GM20000 (cell line): Measurements from ENCODE around the gene SLC37A4.
"Not testable (repeated sequence)": the region's sequence is repeated elsewhere in the genome, so short reads cannot be mapped to it uniquely, and the experiment has no call there.

Experiments
- DNase-seq: peaks from one replicate; pipeline ENCODE4 v3.0.0; 2012; ENCODE audit warnings: low spot score
- TF ChIP-seq, protein P1 (sequence below): IDR thresholded peaks from 2 replicates; pipeline ENCODE4 v1.5.1; 2012; ENCODE audit warnings: mild to moderate bottlenecking, control low read depth; ENCODE audit errors: extremely low read depth, missing control alignments

The SLC37A4 gene

DNA sequence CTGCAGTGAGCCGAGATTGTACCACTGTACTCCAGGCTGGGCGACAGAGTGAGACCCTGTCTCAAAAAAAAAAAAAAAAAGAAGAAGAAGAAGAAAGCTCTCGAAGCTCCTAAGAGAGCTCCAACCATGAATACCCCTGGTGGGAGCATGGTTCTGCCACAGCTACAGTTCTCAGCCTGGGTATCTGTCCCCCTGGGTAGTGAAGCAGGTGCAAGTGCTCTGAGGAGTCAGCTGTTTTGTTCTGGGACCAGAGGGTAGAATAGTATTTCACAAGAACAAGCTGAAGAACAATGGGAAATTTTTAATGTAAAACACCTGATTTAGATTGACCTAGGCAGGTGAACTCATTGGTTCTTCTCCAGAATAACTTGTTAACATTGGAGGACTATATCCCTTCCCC, 30.6 kb upstream of the SLC37A4 start:
- TF ChIP-seq, protein P1, sequence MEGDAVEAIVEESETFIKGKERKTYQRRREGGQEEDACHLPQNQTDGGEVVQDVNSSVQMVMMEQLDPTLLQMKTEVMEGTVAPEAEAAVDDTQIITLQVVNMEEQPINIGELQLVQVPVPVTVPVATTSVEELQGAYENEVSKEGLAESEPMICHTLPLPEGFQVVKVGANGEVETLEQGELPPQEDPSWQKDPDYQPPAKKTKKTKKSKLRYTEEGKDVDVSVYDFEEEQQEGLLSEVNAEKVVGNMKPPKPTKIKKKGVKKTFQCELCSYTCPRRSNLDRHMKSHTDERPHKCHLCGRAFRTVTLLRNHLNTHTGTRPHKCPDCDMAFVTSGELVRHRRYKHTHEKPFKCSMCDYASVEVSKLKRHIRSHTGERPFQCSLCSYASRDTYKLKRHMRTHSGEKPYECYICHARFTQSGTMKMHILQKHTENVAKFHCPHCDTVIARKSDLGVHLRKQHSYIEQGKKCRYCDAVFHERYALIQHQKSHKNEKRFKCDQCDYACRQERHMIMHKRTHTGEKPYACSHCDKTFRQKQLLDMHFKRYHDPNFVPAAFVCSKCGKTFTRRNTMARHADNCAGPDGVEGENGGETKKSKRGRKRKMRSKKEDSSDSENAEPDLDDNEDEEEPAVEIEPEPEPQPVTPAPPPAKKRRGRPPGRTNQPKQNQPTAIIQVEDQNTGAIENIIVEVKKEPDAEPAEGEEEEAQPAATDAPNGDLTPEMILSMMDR = no peak
- no peak for DNase-seq

DNA sequence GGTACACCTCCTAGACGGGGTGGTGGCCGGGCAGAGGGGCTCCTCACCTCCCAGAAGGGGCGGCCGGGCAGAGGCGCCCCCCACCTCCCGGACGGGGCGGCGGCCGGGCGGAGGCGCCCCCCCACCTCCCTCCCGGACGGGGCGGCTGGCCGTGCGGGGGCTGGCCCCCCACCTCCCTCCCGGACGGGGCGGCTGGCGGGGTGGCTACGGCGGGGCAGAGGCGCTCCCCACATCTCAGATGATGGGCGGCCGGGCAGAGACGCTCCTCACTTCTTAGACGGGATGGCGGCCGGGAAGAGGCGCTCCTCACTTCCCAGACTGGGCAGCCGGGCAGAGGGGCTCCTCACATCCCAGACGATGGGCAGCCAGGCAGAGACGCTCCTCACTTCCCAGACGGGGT, 28.5 kb upstream of the SLC37A4 start:
- DNase-seq = not testable (repeated sequence)

DNA sequence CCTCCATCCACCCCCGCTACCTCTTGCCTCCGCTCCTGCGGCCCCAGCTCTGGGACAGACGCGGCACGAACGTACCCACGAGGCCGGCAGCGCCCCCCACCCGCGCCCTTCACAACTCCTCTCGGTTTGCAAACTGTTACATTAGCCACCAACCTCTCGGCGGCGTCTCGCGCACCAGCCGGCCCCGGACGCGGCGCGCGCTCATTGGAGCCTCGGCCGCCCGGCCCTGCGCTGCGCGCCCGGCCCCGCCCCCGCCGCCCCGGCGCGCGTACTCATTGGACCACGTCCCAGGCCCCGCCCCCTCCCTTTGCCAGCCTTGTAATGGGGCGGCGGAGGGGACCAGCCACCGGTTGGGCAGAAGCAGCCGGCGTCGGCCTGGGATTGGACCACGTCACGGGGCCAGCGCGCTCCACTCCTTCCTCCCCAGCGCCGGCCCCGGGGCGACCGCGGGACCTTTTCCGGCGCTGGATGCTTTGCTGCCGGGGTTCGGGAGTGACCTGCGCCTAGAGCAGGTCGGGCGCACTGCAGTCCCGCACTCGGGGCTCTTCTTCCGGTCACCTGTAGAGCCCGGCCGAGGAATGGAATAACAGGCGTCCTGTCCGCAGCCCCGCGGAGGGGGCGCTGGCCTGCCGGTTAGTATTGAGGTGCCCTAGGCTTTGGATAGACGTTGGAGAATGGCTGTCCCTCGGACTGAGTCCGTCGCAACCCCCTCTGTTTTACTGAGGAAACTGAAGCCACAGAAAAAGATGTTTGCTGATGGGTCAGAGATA, 26.5 kb upstream of the SLC37A4 start, which contains the start of gene HYOU1:
Gene HYOU1, minus strand, starts transcription at position 206 of the 770 bp plus-strand sequence. CDS start 1,045 bp downstream, outside the sequence.
- DNase-seq = peak; percentile 100
- TF ChIP-seq, protein P1 = no peak

DNA sequence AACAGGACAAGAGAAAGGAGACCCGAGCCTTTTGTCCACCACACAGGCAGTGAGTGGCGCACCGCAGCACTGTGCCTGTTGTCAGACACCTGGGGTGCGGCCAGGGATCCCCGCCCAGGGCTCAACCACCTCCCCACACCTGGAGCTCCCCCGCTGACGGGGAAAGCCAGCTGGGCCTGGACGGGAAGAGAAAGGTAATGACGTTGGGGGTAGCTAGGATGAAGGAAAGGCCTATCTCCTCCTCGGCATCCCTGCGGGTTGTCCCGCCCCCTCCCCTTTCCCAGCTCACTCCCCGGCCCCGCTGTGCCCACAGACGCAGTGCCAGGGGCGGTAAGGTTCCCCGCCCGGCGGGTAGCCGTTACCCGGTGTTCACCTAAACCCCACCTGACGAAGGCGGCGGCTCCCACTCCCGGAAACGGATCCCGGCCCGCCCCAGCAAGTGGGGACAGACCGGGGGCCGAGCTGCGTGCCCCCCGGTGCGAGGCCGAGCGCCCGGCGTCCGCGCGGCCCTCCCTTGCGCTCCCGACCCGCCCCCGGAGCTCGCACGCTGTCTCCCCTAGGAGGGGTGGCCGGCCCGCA, 25.8 kb upstream of the SLC37A4 start:
- peak; percentile 47 for DNase-seq

DNA sequence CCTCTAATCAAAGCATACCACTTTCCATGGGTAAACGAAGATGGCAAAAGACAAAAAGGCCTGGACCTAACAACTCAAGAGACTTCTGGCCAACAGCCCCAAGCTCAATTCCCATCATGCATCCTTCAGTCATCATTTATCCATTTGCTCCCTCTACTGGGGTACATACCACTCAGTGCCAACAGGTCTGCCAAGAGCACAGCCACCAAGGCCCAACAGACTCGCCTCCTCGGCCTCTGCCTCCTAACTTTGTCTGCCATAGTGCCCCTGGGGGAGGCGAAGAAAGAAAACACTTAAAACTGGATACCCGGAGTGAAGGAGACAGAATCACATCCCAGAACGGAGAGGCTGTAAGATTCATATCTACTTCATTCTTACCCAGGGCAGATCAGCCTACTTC, 25.2 kb upstream of the SLC37A4 start:
- DNase-seq = no peak
- TF ChIP-seq, protein P1 = no peak

More for the DNA sequence above, 25.8 kb upstream of the SLC37A4 start:
- TF ChIP-seq, protein P1 = no peak

DNA sequence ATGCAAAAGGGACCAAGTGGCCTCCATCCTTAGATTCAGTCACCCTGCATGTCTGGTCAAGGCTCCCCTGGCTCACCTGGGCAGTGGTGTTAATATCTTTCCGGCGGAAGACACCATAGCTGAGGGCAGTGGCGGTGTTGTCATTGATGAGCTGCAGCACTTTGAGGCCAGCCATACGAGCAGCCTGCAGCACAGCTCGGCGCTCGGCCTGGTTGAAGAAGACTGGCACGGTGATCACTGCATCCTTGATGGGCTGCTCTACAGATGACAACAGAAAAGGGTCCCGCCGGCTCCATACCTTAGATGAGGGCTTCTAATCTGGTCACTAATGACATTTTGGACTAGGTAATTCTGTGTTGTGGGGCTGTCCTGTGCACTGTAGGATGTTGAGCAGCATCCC, 23.7 kb upstream of the SLC37A4 start:
- TF ChIP-seq, protein P1 = no peak
- DNase-seq = no peak

DNA sequence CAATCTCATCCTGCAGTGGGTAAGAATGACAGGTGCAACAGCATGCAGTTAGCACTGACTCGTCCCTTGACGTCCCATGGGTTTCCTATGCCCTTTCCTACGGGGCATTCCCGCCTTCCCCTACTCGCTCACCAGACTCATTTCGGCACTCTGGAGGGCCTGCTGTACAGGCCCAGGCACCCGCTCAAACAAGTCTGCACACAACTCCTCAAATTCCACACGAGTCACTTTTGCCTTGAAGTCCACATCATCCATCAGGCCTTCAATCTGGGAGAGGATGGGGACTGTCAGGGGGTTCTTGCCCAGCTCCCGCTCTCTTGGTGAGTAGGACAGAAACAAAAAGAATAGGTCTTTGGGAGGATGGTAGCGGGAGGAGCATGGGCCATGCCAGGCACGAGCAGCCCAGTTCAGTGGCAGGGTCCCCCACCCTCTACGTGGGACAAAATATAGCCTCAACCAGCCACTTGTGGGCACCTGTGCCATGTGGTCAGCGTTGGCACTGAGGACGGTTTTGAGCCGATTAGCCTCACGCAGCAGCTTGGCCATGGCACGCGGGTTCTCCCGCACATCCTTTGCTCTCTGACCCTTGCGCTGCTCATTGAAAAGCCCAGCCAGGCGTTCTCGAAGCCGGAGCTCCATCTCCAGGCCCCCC, 21.6 kb upstream of the SLC37A4 start:
- TF ChIP-seq, protein P1 = no peak
- DNase-seq = no peak
